ENCODE data around the gene SUPT6H.

The SUPT6H gene

DNA sequence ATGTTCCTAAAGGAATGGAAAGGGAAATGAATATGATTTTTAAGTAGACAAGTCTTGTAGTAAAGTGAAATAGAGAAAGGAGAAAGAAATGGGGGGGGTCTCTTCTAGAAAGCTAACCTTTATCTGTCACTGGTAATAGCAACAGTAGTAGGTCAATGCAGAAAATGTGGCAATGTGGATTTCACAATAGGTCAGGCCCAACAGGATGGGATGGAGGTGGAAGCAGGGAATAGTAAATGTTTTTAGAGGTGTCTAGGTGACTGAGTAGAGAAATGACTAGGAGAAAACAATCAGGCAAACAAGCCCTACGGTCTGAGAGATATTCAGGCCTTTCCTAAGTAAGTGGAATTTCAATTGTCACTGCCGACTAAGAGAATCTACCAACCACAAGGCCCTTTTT, 42.0 kb upstream of the SUPT6H start:
- TF ChIP-seq ZNF837 (tag by site-specific recombination; IDR thresholded peaks at IDR 0.05) (no peak), ZNF785 (tag by site-specific recombination; IDR thresholded peaks at IDR 0.05) (no peak), MZF1 (tag by site-specific recombination; IDR thresholded peaks at IDR 0.05; ENCODE audit: borderline replicate concordance) (no peak)
- Histone ChIP-seq H3K36me3 (ENCODE audit: control insufficient read depth in 2 of 2, insufficient read depth in 1 of 2, low read length in 2 of 2) (peaks cover 80 to 100% of the 10 kb centered on the region in 2 experiments), H3K4me3 (ENCODE audit: low read depth, low read length) (no peak overlapping the region), H3K9me3 (ENCODE audit: control insufficient read depth, insufficient read depth, low read depth, low read length) (no peaks in the 10 kb centered on the region), H3K27ac (ENCODE audit: extremely low read depth, low read depth, low read length) (0 out of 2 replicates have a peak overlapping the region, but pooled peaks have one; percentile 2), H3K4me1 (ENCODE audit: control insufficient read depth, insufficient read depth, low read length) (no peaks in the 10 kb centered on the region)
- POLR2A ChIA-PET: no interaction called here
- CTCF ChIA-PET: interaction anchor here (0.7 to 2.1 kb wide), 2 partner anchors 24 to 107 kb away, joined by 3 to 8 read pairs; partner anchors contain the start of gene BLTP2

- Histone ChIP-seq H3K27ac (ENCODE audit: extremely low read depth, low read depth, low read length) (no peak overlapping the region), H3K4me3 (ENCODE audit: low read depth, low read length) (no peak overlapping the region), H3K9me3 (ENCODE audit: control insufficient read depth, insufficient read depth, low read depth, low read length) (no peaks in the 10 kb centered on the region), H3K4me1 (ENCODE audit: control insufficient read depth, insufficient read depth, low read length) (no peaks in the 10 kb centered on the region), H3K36me3 (ENCODE audit: control insufficient read depth in 2 of 2, insufficient read depth in 1 of 2, low read length in 2 of 2) (peaks cover 74 to 98% of the 10 kb centered on the region in 2 experiments)
- CTCF ChIA-PET: interaction anchor here (1.6 to 2.2 kb wide), 2 partner anchors 10 to 74 kb away, joined by 4 to 8 read pairs; no protein-coding TSS in a partner anchor
- POLR2A ChIA-PET: interaction anchor here (3.0 kb wide), 1 partner anchor 22 kb away, joined by 13 read pairs; the partner anchor contains the start of gene BLTP2
- TF ChIP-seq ZNF202 (tag by site-specific recombination; IDR thresholded peaks at IDR 0.05; ENCODE audit: borderline replicate concordance) (no peak), ZNF121 (tag by site-specific recombination; IDR thresholded peaks at IDR 0.05) (no peak), ZNF398 (tag by site-specific recombination; IDR thresholded peaks at IDR 0.05) (no peak), ZNF660 (tag by site-specific recombination; IDR thresholded peaks at IDR 0.05) (no peak)
These were observed 39.8 kb upstream of the SUPT6H start for GRCh38 chr17:28622186-28622585.

DNA sequence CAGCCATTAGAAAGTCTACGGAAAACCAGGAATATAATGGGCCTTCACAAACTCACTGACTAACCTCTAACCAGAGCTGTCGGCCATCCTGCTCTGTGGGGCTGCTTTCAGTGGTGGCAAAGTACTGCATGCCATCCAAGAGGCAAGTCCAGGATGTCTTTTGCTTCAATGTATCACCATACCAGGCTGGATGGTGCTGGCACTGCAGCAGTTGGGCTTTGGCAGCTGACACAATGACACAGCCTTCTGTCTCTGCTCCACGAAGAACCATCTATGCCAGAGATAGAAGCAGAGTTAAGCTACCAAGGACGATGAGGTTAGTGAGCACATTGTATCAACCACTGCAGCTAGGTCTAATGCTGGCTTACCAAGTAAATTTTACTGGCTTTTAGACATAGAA, 38.3 kb upstream of the SUPT6H start:
- ChIA-PET POLR2A (interaction anchor here (1.3 to 3.0 kb wide), 2 partner anchors 10 to 21 kb away, joined by 10 to 13 read pairs; partner anchors contain the start of gene BLTP2), CTCF (interaction anchor here (0.6 to 3.8 kb wide), 6 partner anchors 8 to 76 kb away, joined by 3 to 25 read pairs (median 5); partner anchors contain the start of gene RSKR)
- Histone ChIP-seq H3K9me3 (ENCODE audit: control insufficient read depth, insufficient read depth, low read depth, low read length) (no peaks in the 10 kb centered on the region), H3K36me3 (ENCODE audit: control insufficient read depth in 2 of 2, insufficient read depth in 1 of 2, low read length in 2 of 2) (peaks cover 74 to 98% of the 10 kb centered on the region in 2 experiments), H3K27ac (ENCODE audit: extremely low read depth, low read depth, low read length) (no peak overlapping the region), H3K4me1 (ENCODE audit: control insufficient read depth, insufficient read depth, low read length) (no peaks in the 10 kb centered on the region), H3K4me3 (ENCODE audit: low read depth, low read length) (no peak overlapping the region)
- TF ChIP-seq ZNF791 (tag by site-specific recombination; IDR thresholded peaks at IDR 0.05) (no peak), ZNF140 (tag by site-specific recombination; IDR thresholded peaks at IDR 0.05) (no peak), ZNF324 (tag by site-specific recombination; IDR thresholded peaks at IDR 0.05) (no peak), ZFP37 (tag by site-specific recombination; IDR thresholded peaks at IDR 0.05) (no peak)
- TF ChIP-seq, protein P1, sequence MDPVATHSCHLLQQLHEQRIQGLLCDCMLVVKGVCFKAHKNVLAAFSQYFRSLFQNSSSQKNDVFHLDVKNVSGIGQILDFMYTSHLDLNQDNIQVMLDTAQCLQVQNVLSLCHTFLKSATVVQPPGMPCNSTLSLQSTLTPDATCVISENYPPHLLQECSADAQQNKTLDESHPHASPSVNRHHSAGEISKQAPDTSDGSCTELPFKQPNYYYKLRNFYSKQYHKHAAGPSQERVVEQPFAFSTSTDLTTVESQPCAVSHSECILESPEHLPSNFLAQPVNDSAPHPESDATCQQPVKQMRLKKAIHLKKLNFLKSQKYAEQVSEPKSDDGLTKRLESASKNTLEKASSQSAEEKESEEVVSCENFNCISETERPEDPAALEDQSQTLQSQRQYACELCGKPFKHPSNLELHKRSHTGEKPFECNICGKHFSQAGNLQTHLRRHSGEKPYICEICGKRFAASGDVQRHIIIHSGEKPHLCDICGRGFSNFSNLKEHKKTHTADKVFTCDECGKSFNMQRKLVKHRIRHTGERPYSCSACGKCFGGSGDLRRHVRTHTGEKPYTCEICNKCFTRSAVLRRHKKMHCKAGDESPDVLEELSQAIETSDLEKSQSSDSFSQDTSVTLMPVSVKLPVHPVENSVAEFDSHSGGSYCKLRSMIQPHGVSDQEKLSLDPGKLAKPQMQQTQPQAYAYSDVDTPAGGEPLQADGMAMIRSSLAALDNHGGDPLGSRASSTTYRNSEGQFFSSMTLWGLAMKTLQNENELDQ (tag by site-specific recombination; IDR thresholded peaks at IDR 0.05; ENCODE audit: low read depth): no peak

DNA sequence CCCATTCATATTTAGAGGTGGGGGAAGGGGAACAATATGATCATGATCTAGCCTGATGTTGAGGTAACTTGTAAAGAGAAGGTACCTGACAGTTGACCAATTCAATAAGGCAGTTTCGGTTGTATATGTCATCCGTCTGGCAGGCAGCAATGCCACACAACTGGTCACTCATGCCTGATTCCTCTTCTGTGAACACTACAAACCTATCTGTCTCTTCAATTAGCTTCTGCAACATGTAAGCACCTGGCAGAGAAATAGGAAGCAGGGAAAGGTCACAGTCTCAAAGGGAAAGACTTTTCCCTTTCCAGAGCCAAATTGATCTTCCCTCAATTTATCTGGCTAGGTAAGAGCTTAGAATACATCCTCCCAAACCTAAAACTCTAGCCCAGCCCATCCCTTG, 37.9 kb upstream of the SUPT6H start:
- TF ChIP-seq KLF7 (tag by site-specific recombination; IDR thresholded peaks at IDR 0.05; ENCODE audit: borderline replicate concordance) (no peak), ZSCAN16 (tag by site-specific recombination; IDR thresholded peaks at IDR 0.05) (no peak), ZNF558 (tag by site-specific recombination; IDR thresholded peaks at IDR 0.05) (no peak), ZNF366 (tag by site-specific recombination; conservative IDR thresholded peaks at IDR 0.05) (no peak)
- Histone ChIP-seq H3K9me3 (ENCODE audit: control insufficient read depth, insufficient read depth, low read depth, low read length) (no peaks in the 10 kb centered on the region), H3K4me3 (ENCODE audit: low read depth, low read length) (no peak overlapping the region), H3K27ac (ENCODE audit: extremely low read depth, low read depth, low read length) (no peak overlapping the region), H3K4me1 (ENCODE audit: control insufficient read depth, insufficient read depth, low read length) (no peaks in the 10 kb centered on the region), H3K36me3 (ENCODE audit: control insufficient read depth in 2 of 2, insufficient read depth in 1 of 2, low read length in 2 of 2) (peaks cover 74 to 95% of the 10 kb centered on the region in 2 experiments)
- CTCF ChIA-PET: interaction anchor here (0.9 to 3.8 kb wide), 5 partner anchors 8 to 76 kb away, joined by 3 to 25 read pairs (median 4); partner anchors contain the start of gene RSKR
- POLR2A ChIA-PET: interaction anchor here (1.3 to 3.0 kb wide), 2 partner anchors 10 to 21 kb away, joined by 10 to 13 read pairs; partner anchors contain the start of gene BLTP2
